ENCODE results near the gene PACRG.

PACRG gene

GRCh38 chr6:162778603-162779002 is 50.8 kb downstream of the PACRG start:
- no peak for TF ChIP-seq POLR2A (IDR thresholded peaks at IDR 0.05; ENCODE audit: low read depth, low read length)
- no peak for FAIRE-seq
- DNase-seq (ENCODE audit: insufficient read length, low spot score): no peak

GRCh38 chr6:162785632-162786242 is 58.0 kb downstream of the PACRG start:
- DNase-seq (ENCODE audit: insufficient read length, low spot score) (no peak), FAIRE-seq (no peak)
- TF ChIP-seq POLR2A (IDR thresholded peaks at IDR 0.05; ENCODE audit: low read depth, low read length): no peak

DNA sequence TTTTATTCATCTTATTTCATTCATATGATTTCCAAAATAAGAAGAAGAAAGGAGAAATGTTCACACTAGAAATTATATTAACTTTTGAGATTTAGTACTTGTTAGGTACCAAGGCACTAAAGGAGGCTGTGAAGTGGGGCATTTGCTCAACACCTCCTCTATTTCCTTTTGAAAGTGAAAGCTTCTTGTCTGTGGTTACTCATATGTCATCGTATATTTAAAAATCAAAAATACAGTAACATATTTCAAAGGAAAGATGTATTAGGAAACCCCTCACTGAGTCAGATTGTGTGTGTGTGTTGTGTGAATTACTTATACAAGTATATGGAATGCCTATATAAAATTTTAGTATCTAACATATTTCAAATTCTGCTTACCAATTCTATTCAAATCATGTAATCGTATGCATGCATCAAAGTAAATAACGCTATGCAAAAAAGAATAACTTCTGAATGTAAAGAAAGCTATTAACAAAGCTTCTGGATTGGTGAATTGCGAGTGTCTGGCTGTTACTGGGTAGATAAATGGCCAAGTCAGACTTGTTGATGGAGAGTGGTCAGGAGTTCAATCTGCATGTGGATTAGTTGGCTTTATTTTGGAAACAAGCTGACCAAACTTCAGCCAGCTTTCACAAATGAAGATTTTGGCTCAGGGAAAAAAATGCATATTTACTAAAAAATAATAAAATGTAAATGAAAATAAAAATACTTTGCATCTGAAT is 70.9 kb downstream of the PACRG start:
- DNase-seq (ENCODE audit: insufficient read length, low spot score) (no peak), FAIRE-seq (no peak)

DNA sequence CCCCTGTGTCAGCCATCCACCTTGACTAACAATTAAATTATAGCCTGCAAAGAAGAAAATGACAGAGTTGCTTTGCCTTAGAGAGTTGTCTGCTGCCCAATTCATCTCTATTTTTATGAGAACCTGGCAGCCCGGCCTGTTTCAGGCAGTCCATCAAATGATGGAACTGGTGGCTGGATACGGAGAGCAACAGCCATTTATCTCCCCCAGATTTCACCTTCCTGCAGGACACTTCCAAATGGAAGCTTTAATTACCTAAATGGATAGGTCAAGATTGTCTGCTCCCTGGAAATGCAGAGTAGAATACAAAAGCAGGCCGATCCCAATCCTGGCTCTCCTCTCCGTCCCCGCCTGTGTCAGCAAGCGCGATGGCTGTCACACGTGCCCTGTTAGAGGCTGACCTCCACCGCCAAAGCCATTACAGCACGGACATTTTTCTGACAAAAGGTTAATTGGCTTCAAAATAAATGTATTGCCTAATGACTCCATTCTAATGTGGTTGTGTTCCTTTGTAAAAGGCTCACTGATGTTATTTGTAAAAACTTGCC is 86.7 kb downstream of the PACRG start:
- FAIRE-seq (no peak), DNase-seq (ENCODE audit: insufficient read length, low spot score) (no peak)
- TF ChIP-seq POLR2A (IDR thresholded peaks at IDR 0.05; ENCODE audit: low read depth, low read length): no peak

More for the DNA sequence above, 70.9 kb downstream of the PACRG start:
- TF ChIP-seq POLR2A (IDR thresholded peaks at IDR 0.05; ENCODE audit: low read depth, low read length): no peak

DNA sequence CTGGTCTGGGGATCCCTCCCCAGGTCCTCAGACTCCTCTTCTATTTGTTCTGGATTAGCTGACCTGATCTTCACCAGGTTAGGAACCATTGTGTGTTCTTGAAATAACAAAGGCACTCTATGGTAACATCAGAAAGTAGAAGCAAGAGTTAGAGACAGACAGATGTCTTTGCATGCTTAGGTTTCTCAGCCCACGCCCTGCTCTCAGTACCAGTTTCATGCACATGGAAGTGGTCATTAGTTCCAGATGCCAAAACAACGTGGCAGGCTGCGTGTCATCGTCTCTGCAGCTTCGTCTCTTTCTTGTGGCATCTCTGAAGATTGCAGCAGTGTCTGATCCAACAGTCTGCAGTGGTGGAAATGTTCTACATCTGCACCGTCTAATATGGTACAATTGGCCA is 89.4 kb downstream of the PACRG start:
- DNase-seq (ENCODE audit: insufficient read length, low spot score) (no peak), FAIRE-seq (no peak)
- TF ChIP-seq POLR2A (IDR thresholded peaks at IDR 0.05; ENCODE audit: low read depth, low read length): no peak

GRCh38 chr6:162819284-162819683 is 91.5 kb downstream of the PACRG start:
- no peak for FAIRE-seq
- no peak for DNase-seq (ENCODE audit: insufficient read length, low spot score)
- TF ChIP-seq POLR2A (IDR thresholded peaks at IDR 0.05; ENCODE audit: low read depth, low read length): no peak

GRCh38 chr6:162821102-162821501 is 93.3 kb downstream of the PACRG start:
- DNase-seq (ENCODE audit: insufficient read length, low spot score) (no peak), FAIRE-seq (no peak)
- TF ChIP-seq POLR2A (IDR thresholded peaks at IDR 0.05; ENCODE audit: low read depth, low read length): no peak

- TF ChIP-seq POLR2A (IDR thresholded peaks at IDR 0.05; ENCODE audit: low read depth, low read length): no peak
- FAIRE-seq (no peak), DNase-seq (ENCODE audit: insufficient read length, low spot score) (no peak)
Measured at GRCh38 chr6:162825597-162825996, 97.8 kb downstream of the PACRG start.

DNA sequence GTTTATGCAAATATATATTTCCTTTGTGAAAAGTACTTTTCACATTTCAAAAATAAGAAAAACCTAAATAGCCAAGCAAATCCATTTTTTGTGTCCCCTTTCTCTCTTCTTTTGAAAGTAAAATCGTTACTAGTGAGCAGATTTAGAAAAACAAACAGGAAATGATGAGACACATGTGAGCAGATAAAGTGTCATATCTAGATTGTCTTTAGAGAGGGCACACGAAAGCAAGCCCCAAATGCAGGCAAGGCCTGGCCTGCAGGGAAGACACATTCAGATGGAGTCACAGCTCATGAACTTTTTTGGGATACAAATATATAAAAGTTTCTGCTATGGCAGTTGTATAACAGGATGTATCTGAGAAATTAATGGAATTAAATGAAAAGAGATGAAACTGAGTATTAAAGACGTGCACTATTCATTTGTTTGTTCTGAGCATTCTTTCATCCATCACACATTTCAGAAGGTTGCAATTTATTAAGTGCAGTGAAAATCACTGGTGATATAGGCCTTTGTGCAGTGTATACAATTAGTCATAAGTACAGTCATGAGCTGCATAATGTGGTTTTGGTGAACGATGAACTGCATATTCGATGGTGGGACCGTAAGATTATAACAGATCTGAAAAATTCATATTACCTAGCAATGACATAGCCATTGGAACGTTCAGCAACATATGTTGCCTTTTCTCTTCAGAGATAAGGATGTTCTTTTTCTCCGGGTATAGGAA is 101.4 kb downstream of the PACRG start:
- no peak for TF ChIP-seq POLR2A (IDR thresholded peaks at IDR 0.05; ENCODE audit: low read depth, low read length)
- DNase-seq (ENCODE audit: insufficient read length, low spot score) (no peak), FAIRE-seq (no peak)

DNA sequence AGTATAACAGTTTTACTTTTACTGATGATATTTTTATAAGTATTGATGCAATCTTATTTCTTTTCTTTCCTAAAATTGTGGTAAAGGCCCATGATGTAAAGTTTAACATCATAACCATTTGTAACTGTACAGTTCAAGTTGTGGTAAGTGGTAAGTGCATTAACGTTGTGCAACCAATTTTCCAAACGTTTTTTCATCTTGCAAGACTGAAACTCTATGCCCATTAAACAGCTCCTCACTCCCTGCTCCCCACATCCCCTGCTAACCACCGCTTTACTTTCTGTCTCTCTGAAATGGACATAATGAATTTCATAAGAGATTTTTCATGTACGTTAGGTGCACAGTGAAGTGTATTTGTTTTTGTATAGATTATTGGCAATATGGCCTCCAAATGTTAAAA is 106.0 kb downstream of the PACRG start:
- DNase-seq (ENCODE audit: insufficient read length, low spot score) (no peak), FAIRE-seq (no peak)
- no peak for TF ChIP-seq POLR2A (IDR thresholded peaks at IDR 0.05; ENCODE audit: low read depth, low read length)

DNA sequence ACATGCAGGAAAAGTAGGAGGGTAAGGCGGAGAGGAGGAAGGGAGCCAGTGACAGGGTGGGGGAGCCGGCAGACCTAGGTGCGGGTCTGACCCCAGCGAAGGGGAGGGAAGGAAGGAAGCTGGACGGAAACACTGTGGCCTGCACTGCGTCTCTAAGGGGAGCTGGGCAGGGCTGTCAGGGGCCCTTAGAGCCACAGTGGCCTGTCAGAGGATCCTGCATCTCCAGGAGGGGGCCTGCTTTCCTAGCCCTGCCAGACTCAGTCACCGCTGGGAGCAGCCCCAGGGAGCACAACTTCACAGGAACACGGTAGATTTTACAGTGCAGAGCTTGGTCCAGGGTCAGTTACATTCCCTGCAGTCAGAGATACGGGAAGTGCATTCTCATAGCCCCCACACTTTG is 118.2 kb downstream of the PACRG start:
- no peak for FAIRE-seq
- DNase-seq (ENCODE audit: insufficient read length, low spot score): no peak
- no peak for TF ChIP-seq POLR2A (IDR thresholded peaks at IDR 0.05; ENCODE audit: low read depth, low read length)

GRCh38 chr6:162846723-162847122 is 118.9 kb downstream of the PACRG start:
- no peak for DNase-seq (ENCODE audit: insufficient read length, low spot score)
- no peak for FAIRE-seq
- no peak for TF ChIP-seq POLR2A (IDR thresholded peaks at IDR 0.05; ENCODE audit: low read depth, low read length)

GRCh38 chr6:162849269-162849668 is 121.5 kb downstream of the PACRG start:
- DNase-seq (ENCODE audit: insufficient read length, low spot score) (no peak), FAIRE-seq (no peak)
- no peak for TF ChIP-seq POLR2A (IDR thresholded peaks at IDR 0.05; ENCODE audit: low read depth, low read length)

GRCh38 chr6:162852192-162852591 is 124.4 kb downstream of the PACRG start:
- TF ChIP-seq POLR2A (IDR thresholded peaks at IDR 0.05; ENCODE audit: low read depth, low read length): no peak
- FAIRE-seq (no peak), DNase-seq (ENCODE audit: insufficient read length, low spot score) (no peak)

Data from H54 (cell line).